WERI-Rb-1 (cell line): ENCODE data around the gene ZNF23.

ENCODE experiments used
- DNase-seq: peaks from one replicate; pipeline ENCODE4 v3.0.0-alpha.2; 2020
- H3K27ac ChIP-seq: fragments of 250-450 bp; sonication (Bioruptor Pico); 2 replicates; pipeline ENCODE4 v1.5.1; 2020; ENCODE audit warnings: mild to moderate bottlenecking, moderate library complexity
- H3K27me3 ChIP-seq: fragments of 250-450 bp; sonication (Bioruptor Pico); 2 replicates; pipeline ENCODE4 v1.5.1; 2021; ENCODE audit warnings: mild to moderate bottlenecking, low read depth, moderate library complexity; ENCODE audit not compliant: insufficient read depth, severe bottlenecking
- H3K36me3 ChIP-seq: fragments of 250-450 bp; sonication (Bioruptor Pico); 2 replicates; pipeline ENCODE4 v1.5.1; 2020; ENCODE audit warnings: mild to moderate bottlenecking, moderate library complexity
- H3K4me3 ChIP-seq: 2 replicates; pipeline ENCODE4 v1.5.1; 2011; ENCODE audit warnings: low read depth, mild to moderate bottlenecking, control low read depth, low read length
- H3K9me3 ChIP-seq: fragments of 250-450 bp; sonication (Bioruptor Pico); 2 replicates; pipeline ENCODE4 v1.5.1; 2021; ENCODE audit warnings: mild to moderate bottlenecking, moderate library complexity; ENCODE audit not compliant: severe bottlenecking
- CTCF ChIP-seq: IDR thresholded peaks from 2 replicates; pipeline ENCODE4 v1.5.1; 2011; ENCODE audit warnings: low read depth, mild to moderate bottlenecking, control low read depth, inconsistent platforms, low read length

ZNF23 gene

GRCh38 chr16:71476457-71477124 lies 14.5 kb upstream of the ZNF23 start:
- H3K27me3 ChIP-seq, result no peaks in the 10 kb centered on the region

GRCh38 chr16:71474864-71475263 lies 12.8 kb upstream of the ZNF23 start:
- no peaks in the 10 kb centered on the region for H3K27me3 ChIP-seq
- no peak for DNase-seq
- no peaks in the 10 kb centered on the region; the same call in 1 of the 2 replicates for H3K36me3 ChIP-seq
- no peak for TF ChIP-seq CTCF
- no peak overlapping the region for H3K27ac ChIP-seq
- H3K4me3 ChIP-seq, result no peak overlapping the region
- H3K9me3 ChIP-seq, result no peaks in the 10 kb centered on the region

More at GRCh38 chr16:71476457-71477124, 14.5 kb upstream of the ZNF23 start:
- Histone ChIP-seq H3K36me3 (no peaks in the 10 kb centered on the region; the same call in 1 of the 2 replicates), H3K27ac (no peak overlapping the region), H3K9me3 (no peaks in the 10 kb centered on the region), H3K4me3 (no peak overlapping the region)
- TF ChIP-seq CTCF, result no peak
- no peak for DNase-seq

GRCh38 chr16:71473891-71474290 lies 11.8 kb upstream of the ZNF23 start:
- Histone ChIP-seq H3K27ac (no peak overlapping the region), H3K36me3 (no peaks in the 10 kb centered on the region; the same call in 1 of the 2 replicates), H3K9me3 (no peaks in the 10 kb centered on the region), H3K27me3 (no peaks in the 10 kb centered on the region), H3K4me3 (no peak overlapping the region)
- no peak for TF ChIP-seq CTCF
- DNase-seq, result no peak

- DNase-seq, result no peak
- H3K27ac ChIP-seq, result no peak overlapping the region
- no peak overlapping the region for H3K4me3 ChIP-seq
These were observed 10.9 kb upstream of the ZNF23 start for GRCh38 chr16:71472931-71473330.

GRCh38 chr16:71472051-71472450 lies 10.0 kb upstream of the ZNF23 start:
- Histone ChIP-seq H3K36me3 (no peaks in the 10 kb centered on the region), H3K4me3 (no peak overlapping the region), H3K27me3 (no peaks in the 10 kb centered on the region), H3K9me3 (no peaks in the 10 kb centered on the region), H3K27ac (no peak overlapping the region)
- no peak for TF ChIP-seq CTCF
- no peak for DNase-seq

More at GRCh38 chr16:71472931-71473330, 10.9 kb upstream of the ZNF23 start:
- TF ChIP-seq CTCF, result no peak
- no peaks in the 10 kb centered on the region for H3K36me3 ChIP-seq
- H3K9me3 ChIP-seq, result no peaks in the 10 kb centered on the region
- no peaks in the 10 kb centered on the region for H3K27me3 ChIP-seq

- no peak overlapping the region for H3K4me3 ChIP-seq
- no peak overlapping the region for H3K27ac ChIP-seq
- no peaks in the 10 kb centered on the region for H3K9me3 ChIP-seq
- no peaks in the 10 kb centered on the region for H3K27me3 ChIP-seq
- no peak for TF ChIP-seq CTCF
- no peaks in the 10 kb centered on the region for H3K36me3 ChIP-seq
- no peak for DNase-seq
These were observed 5.8 kb upstream of the ZNF23 start for GRCh38 chr16:71467810-71468209.
